Measurements from ENCODE around the gene IFT25.

Gene IFT25

DNA sequence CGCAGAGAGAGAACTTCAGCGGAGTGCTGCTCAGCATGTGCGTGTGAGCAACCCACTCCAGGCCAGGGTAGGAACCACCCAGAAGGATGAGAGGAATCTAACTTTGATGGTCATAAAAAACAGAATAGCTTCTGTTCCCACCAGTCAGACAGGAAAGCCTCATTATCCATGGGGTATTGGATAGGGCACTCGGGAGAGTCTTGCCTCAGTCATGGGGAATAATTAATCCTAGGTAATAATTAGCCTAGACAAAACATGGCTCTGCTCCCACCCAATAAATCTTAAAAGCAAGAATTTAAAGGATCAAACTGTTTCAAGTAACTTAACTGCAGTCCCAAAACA is 37.2 kb upstream of the IFT25 start:
- TF ChIP-seq ZBTB7A (IDR thresholded peaks at IDR 0.05; ENCODE audit: low read depth) (no peak), CEBPB (IDR thresholded peaks at IDR 0.05) (no peak), CREB1 (IDR thresholded peaks at IDR 0.05; ENCODE audit: low read depth) (no peak)
- TF ChIP-seq, protein P1, sequence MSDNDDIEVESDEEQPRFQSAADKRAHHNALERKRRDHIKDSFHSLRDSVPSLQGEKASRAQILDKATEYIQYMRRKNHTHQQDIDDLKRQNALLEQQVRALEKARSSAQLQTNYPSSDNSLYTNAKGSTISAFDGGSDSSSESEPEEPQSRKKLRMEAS (IDR thresholded peaks at IDR 0.05), result no peak

DNA sequence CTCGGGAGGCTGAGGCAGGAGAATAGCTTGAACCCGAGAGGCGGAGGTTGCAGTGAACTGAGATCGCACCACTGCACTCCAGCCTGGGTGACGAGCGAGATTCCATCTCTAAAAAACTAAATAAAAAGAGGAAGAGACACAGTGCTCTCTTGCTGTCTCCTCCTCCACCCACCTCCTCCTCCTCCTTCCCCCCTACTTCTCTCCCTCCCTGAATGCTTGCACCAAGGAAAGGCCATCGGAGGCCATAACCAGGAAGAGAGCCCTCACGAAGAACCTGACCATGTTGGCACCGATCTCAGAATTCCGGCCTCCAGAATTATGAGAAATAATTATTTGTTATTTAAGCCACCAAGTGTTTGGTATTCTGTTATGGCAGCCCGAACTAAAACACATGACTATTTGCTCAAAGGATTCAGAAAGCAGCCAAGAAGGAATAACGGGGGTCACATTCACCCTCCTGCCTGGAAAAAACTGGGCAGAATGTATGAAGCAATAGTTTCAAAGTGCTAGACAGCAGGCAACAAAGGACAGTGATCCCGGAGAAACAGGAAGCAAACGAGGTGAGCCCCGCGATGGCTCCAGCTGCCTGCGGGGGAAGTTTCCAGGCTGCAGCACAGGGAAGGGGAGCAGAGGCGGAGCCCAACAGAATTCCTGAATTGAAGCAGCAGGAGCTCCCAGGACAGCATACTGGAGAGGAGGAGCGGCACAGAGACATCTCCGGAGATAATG is 36.7 kb upstream of the IFT25 start:
- TF ChIP-seq FOXM1 (IDR thresholded peaks at IDR 0.05; ENCODE audit: borderline replicate concordance, low read depth) (no peak), CEBPB (IDR thresholded peaks at IDR 0.05) (no peak), ZBTB7A (IDR thresholded peaks at IDR 0.05; ENCODE audit: low read depth) (no peak), EP300 (IDR thresholded peaks at IDR 0.05; ENCODE audit: borderline replicate concordance) (no peak), EGR1 (IDR thresholded peaks at IDR 0.05) (no peak), TEAD4 (IDR thresholded peaks at IDR 0.05) (no peak), TAF1 (IDR thresholded peaks at IDR 0.05; ENCODE audit: low read depth) (no peak), CREB1 (IDR thresholded peaks at IDR 0.05; ENCODE audit: low read depth) (no peak), YY1 (IDR thresholded peaks at IDR 0.05; ENCODE audit: low read depth) (no peak), RAD21 (IDR thresholded peaks at IDR 0.05; ENCODE audit: low read depth) (no peak), NFIC (IDR thresholded peaks at IDR 0.05) (no peak), TCF12 (IDR thresholded peaks at IDR 0.05; ENCODE audit: low read depth) (no peak)
- TF ChIP-seq, protein P2, sequence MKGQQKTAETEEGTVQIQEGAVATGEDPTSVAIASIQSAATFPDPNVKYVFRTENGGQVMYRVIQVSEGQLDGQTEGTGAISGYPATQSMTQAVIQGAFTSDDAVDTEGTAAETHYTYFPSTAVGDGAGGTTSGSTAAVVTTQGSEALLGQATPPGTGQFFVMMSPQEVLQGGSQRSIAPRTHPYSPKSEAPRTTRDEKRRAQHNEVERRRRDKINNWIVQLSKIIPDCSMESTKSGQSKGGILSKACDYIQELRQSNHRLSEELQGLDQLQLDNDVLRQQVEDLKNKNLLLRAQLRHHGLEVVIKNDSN (IDR thresholded peaks at IDR 0.05), result no peak
- TF ChIP-seq, protein P3, sequence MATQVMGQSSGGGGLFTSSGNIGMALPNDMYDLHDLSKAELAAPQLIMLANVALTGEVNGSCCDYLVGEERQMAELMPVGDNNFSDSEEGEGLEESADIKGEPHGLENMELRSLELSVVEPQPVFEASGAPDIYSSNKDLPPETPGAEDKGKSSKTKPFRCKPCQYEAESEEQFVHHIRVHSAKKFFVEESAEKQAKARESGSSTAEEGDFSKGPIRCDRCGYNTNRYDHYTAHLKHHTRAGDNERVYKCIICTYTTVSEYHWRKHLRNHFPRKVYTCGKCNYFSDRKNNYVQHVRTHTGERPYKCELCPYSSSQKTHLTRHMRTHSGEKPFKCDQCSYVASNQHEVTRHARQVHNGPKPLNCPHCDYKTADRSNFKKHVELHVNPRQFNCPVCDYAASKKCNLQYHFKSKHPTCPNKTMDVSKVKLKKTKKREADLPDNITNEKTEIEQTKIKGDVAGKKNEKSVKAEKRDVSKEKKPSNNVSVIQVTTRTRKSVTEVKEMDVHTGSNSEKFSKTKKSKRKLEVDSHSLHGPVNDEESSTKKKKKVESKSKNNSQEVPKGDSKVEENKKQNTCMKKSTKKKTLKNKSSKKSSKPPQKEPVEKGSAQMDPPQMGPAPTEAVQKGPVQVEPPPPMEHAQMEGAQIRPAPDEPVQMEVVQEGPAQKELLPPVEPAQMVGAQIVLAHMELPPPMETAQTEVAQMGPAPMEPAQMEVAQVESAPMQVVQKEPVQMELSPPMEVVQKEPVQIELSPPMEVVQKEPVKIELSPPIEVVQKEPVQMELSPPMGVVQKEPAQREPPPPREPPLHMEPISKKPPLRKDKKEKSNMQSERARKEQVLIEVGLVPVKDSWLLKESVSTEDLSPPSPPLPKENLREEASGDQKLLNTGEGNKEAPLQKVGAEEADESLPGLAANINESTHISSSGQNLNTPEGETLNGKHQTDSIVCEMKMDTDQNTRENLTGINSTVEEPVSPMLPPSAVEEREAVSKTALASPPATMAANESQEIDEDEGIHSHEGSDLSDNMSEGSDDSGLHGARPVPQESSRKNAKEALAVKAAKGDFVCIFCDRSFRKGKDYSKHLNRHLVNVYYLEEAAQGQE (IDR thresholded peaks at IDR 0.05; ENCODE audit: low read depth), result no peak
- TF ChIP-seq, protein P1 (IDR thresholded peaks at IDR 0.05), result no peak

DNA sequence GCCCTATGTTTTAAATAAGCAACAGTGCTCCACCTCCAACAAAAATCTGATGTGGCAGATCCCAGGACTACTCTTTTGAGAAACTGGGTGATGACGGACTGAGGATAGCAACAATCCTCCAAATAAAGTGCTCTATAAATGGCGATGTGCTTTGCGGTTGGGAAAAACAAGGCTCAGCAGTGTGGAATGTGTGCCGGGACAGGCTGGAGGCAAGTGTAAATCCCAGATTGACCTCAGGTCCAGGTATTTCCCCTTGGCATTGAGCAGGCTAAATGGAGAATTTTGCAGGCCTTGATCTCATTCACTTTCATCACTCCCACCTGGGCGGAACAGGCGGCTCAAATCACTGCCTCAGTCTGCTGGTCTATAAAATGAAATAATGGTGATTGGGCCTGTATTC is 35.7 kb upstream of the IFT25 start:
- no peak for TF ChIP-seq CREB1 (IDR thresholded peaks at IDR 0.05; ENCODE audit: low read depth)

DNA sequence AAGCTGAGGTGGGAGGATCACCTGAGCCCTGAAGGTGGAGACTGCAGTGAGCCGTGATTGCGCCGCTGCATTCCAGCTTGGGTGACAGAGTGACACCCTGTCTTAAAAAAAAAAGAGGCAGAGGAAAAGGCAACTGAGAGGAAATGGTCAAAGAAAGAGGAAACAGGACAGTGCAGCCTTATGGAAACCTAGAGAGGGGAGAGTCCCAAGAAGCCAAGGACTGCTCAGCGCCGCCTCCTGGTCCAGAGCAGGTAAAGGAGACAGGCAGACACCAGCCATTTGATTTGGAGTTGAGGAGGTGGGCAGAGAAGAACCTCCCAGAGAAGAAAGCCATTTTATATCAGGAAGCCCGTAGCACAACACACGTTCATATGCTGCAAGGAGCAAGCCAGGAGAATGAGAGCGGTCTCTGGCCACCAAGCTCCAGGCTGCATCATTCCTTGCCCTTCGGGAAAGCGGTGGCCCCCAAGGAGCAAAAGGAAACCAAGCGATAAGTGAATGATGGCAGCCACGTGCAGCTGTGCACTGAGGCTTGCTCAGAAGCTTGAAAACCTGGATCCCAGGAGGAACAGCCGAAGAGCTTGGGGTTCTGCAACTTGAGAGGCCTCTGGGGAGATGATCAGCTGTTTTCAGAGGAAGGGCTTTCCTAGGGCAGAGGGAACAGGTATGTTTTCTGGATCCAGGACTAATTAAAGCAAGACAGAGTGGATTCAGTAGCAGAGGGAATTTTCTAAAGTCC is 34.4 kb upstream of the IFT25 start:
- TF ChIP-seq CEBPB (IDR thresholded peaks at IDR 0.05) (no peak), YY1 (IDR thresholded peaks at IDR 0.05; ENCODE audit: low read depth) (no peak), TEAD4 (IDR thresholded peaks at IDR 0.05) (no peak), TCF12 (IDR thresholded peaks at IDR 0.05; ENCODE audit: low read depth) (no peak), NFIC (IDR thresholded peaks at IDR 0.05) (no peak), RAD21 (IDR thresholded peaks at IDR 0.05; ENCODE audit: low read depth) (no peak), TAF1 (IDR thresholded peaks at IDR 0.05; ENCODE audit: low read depth) (no peak), FOXM1 (IDR thresholded peaks at IDR 0.05; ENCODE audit: borderline replicate concordance, low read depth) (no peak), EGR1 (IDR thresholded peaks at IDR 0.05) (no peak), CREB1 (IDR thresholded peaks at IDR 0.05; ENCODE audit: low read depth) (no peak), ZBTB7A (IDR thresholded peaks at IDR 0.05; ENCODE audit: low read depth) (no peak), EP300 (IDR thresholded peaks at IDR 0.05; ENCODE audit: borderline replicate concordance) (no peak)
- TF ChIP-seq, protein P3 (IDR thresholded peaks at IDR 0.05; ENCODE audit: low read depth), result no peak
- TF ChIP-seq, protein P2 (IDR thresholded peaks at IDR 0.05), result no peak
- TF ChIP-seq, protein P1 (IDR thresholded peaks at IDR 0.05), result no peak

DNA sequence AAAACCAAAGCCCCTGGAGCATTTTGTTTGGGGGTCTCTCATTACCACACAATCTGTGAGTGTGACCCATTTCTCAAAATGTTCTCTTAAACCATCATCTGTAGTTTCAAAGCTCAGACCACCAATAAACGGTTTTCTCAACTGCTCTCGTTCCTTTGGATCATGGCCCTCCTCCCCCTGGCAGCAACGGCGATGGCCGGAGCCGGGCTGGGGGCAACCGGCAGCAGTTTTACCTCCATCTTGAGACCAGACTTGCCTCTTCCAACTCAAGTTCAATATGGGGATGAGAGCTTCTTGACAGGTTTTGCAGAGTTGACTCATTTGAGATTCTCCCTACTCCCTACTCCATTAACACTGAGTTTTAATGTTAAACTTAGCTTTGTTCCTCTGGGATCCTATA is 30.4 kb upstream of the IFT25 start:
- TF ChIP-seq, protein P3 (IDR thresholded peaks at IDR 0.05; ENCODE audit: low read depth), result no peak
- TF ChIP-seq, protein P1 (IDR thresholded peaks at IDR 0.05), result no peak
- TF ChIP-seq ZBTB7A (IDR thresholded peaks at IDR 0.05; ENCODE audit: low read depth), result no peak
- TF ChIP-seq YY1 (IDR thresholded peaks at IDR 0.05; ENCODE audit: low read depth), result no peak
- TF ChIP-seq RAD21 (IDR thresholded peaks at IDR 0.05; ENCODE audit: low read depth), result no peak
- no peak for TF ChIP-seq FOXM1 (IDR thresholded peaks at IDR 0.05; ENCODE audit: borderline replicate concordance, low read depth)
- TF ChIP-seq CREB1 (IDR thresholded peaks at IDR 0.05; ENCODE audit: low read depth), result no peak
- TF ChIP-seq TEAD4 (IDR thresholded peaks at IDR 0.05), result no peak
- no peak for TF ChIP-seq EP300 (IDR thresholded peaks at IDR 0.05; ENCODE audit: borderline replicate concordance)
- TF ChIP-seq TAF1 (IDR thresholded peaks at IDR 0.05; ENCODE audit: low read depth), result no peak
- TF ChIP-seq, protein P2 (IDR thresholded peaks at IDR 0.05), result no peak
- no peak for TF ChIP-seq TCF12 (IDR thresholded peaks at IDR 0.05; ENCODE audit: low read depth)
- no peak for TF ChIP-seq EGR1 (IDR thresholded peaks at IDR 0.05)
- no peak for TF ChIP-seq NFIC (IDR thresholded peaks at IDR 0.05)
- TF ChIP-seq CEBPB (IDR thresholded peaks at IDR 0.05), result no peak
